Mesendoderm (in vitro differentiated cells): Measurements from ENCODE around the gene THRA.

Experiments
- DNase-seq: peaks from one replicate; pipeline ENCODE4 v3.0.0; 2013
- H2AK5ac ChIP-seq: 2 replicates; pipeline ENCODE4 v1.6.1; 2013; ENCODE audit warnings: low read length, inconsistent platforms
- H2BK120ac ChIP-seq: 2 replicates; pipeline ENCODE4 v1.6.1; 2013; ENCODE audit warnings: low read depth, mild to moderate bottlenecking, low read length, moderate library complexity, mixed read lengths
- H2BK15ac ChIP-seq: replicated peaks from 2 replicates; pipeline ENCODE4 v1.6.1; 2013; ENCODE audit warnings: low read depth, mild to moderate bottlenecking, moderate library complexity
- H2BK5ac ChIP-seq: 2 replicates; pipeline ENCODE4 v1.6.1; 2013; ENCODE audit warnings: low read length, inconsistent platforms
- H3K18ac ChIP-seq: 2 replicates; pipeline ENCODE4 v1.6.1; 2013; ENCODE audit warnings: mild to moderate bottlenecking, low read length, mixed read lengths
- H3K23ac ChIP-seq: one replicate; pipeline ENCODE4 v1.6.1; 2013; ENCODE audit warnings: low read length
- H3K27ac ChIP-seq: 2 replicates; pipeline ENCODE4 v1.5.1; 2013; ENCODE audit warnings: low read depth, mild to moderate bottlenecking, inconsistent platforms, low read length, moderate library complexity
- H3K27me3 ChIP-seq: 2 replicates; pipeline ENCODE4 v1.6.1; 2013; ENCODE audit warnings: low read length, control low read depth, mild to moderate bottlenecking, inconsistent platforms; ENCODE audit not compliant: insufficient read depth, poor library complexity
- H3K36me3 ChIP-seq: 2 replicates; pipeline ENCODE4 v1.6.1; 2013; ENCODE audit warnings: low read length, inconsistent platforms; ENCODE audit not compliant: control insufficient read depth, insufficient read depth
- H3K4ac ChIP-seq: one replicate; pipeline ENCODE4 v1.6.1; 2013; ENCODE audit warnings: low read depth, mild to moderate bottlenecking, low read length, moderate library complexity
- H3K4me1 ChIP-seq: 2 replicates; pipeline ENCODE4 v1.6.1; 2013; ENCODE audit warnings: low read depth, low read length, inconsistent platforms; ENCODE audit not compliant: control insufficient read depth
- H3K4me2 ChIP-seq: 2 replicates; pipeline ENCODE4 v1.6.1; 2013; ENCODE audit warnings: low read length
- H3K4me3 ChIP-seq: 2 replicates; pipeline ENCODE4 v1.5.1; 2013; ENCODE audit warnings: mild to moderate bottlenecking, low read length
- H3K56ac ChIP-seq: one replicate; pipeline ENCODE4 v1.6.1; 2013; ENCODE audit warnings: low read length
- H3K79me1 ChIP-seq: 2 replicates; pipeline ENCODE4 v1.6.1; 2013; ENCODE audit warnings: low read length, inconsistent platforms
- H3K79me2 ChIP-seq: 2 replicates; pipeline ENCODE4 v1.6.1; 2013; ENCODE audit warnings: mild to moderate bottlenecking, low read length; ENCODE audit not compliant: control insufficient read depth, insufficient read depth
- H3K9ac ChIP-seq: 2 replicates; pipeline ENCODE4 v1.6.1; 2013; ENCODE audit warnings: low read length, inconsistent platforms
- H4K5ac ChIP-seq: one replicate; pipeline ENCODE4 v1.6.1; 2013; ENCODE audit warnings: low read length
- H4K8ac ChIP-seq: one replicate; pipeline ENCODE4 v1.6.1; 2013; ENCODE audit warnings: low read depth, mild to moderate bottlenecking, control low read depth, low read length, moderate library complexity
- WGBS: extraction: QIAGEN DNeasy Blood & Tissue Kit; methylation state at CpG from one replicate; pipeline ENCODE4 v1.1.7; 2013; ENCODE audit warnings: low lambda C conversion rate, missing lambda C conversion rate; ENCODE audit not compliant: insufficient coverage; ENCODE audit errors: extremely low coverage; 5-methylcytosine and 5-hydroxymethylcytosine counted together

Gene THRA

DNA sequence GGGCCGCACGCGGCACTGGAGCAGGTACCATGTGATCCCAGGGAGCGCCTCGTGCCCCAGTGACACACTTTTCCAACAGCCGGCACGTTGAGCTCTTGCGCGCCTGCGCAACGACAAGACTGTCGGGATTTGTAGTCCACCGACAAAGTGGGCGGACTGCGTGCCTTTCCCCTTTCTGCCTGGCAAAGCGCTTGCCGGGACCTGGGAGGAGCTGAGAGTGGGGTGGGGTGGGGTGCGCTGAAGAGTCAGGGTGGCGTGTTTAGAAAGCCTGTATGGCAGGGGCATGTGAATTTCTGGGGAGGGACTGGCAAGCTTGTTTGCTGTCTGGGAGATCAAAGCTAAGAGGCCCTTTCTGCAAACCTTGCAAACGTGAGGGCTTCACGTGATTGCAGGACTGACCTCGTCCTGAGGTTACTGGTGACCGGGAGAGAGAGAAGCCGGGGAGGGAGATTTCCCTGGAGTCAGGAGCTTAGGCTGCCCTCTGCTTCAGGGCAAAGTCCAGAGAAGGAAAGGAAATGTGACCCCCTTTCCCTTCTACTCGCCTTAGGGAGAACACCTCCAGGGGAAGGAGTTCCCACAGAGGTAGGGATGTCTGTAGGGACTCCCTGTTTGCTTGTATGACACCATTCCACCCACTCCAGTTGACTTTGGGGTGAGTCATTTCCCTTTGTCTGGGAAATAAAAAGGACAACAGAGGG, 38.1 kb downstream of the THRA start:
- no peak overlapping the region for H3K23ac ChIP-seq
- no peak overlapping the region for H3K18ac ChIP-seq
- peak; percentile 99 for DNase-seq
- H3K4me2 ChIP-seq, result peak overlapping the region; percentile 84
- H2BK5ac ChIP-seq, result no peak overlapping the region
- no peak overlapping the region for H3K4ac ChIP-seq
- no peak overlapping the region for H2AK5ac ChIP-seq
- H3K4me3 ChIP-seq, result peak overlapping the region; percentile 25
- no peak overlapping the region for H2BK120ac ChIP-seq
- H4K5ac ChIP-seq, result no peak overlapping the region
- no peaks in the 10 kb centered on the region for H3K27me3 ChIP-seq
- H3K79me1 ChIP-seq, result no peaks in the 10 kb centered on the region
- no peaks in the 10 kb centered on the region for H3K36me3 ChIP-seq
- peak overlapping the region; percentile 66 for H3K9ac ChIP-seq
- WGBS, result no CpG with 5 or more reads among the region's 25 CpGs
- H3K79me2 ChIP-seq, result no peaks in the 10 kb centered on the region
- no peak overlapping the region for H4K8ac ChIP-seq
- H3K27ac ChIP-seq, result no peak overlapping the region
- H3K4me1 ChIP-seq, result peaks cover 14% of the 10 kb centered on the region
- no peak overlapping the region for H2BK15ac ChIP-seq
- H3K56ac ChIP-seq, result peak overlapping the region; percentile 83

- H3K9ac ChIP-seq, result no peak overlapping the region
- H3K4me3 ChIP-seq, result no peak overlapping the region
- no peaks in the 10 kb centered on the region for H3K79me2 ChIP-seq
- H3K4me1 ChIP-seq, result peaks cover 14% of the 10 kb centered on the region
- H3K36me3 ChIP-seq, result no peaks in the 10 kb centered on the region
- H3K27ac ChIP-seq, result no peak overlapping the region
- no peak overlapping the region for H3K23ac ChIP-seq
- H4K8ac ChIP-seq, result no peak overlapping the region
- no peak overlapping the region for H3K4me2 ChIP-seq
- H3K4ac ChIP-seq, result no peak overlapping the region
- no peak overlapping the region for H2BK5ac ChIP-seq
- H4K5ac ChIP-seq, result no peak overlapping the region
- H2AK5ac ChIP-seq, result no peak overlapping the region
- no peak overlapping the region for H3K18ac ChIP-seq
- H3K79me1 ChIP-seq, result no peaks in the 10 kb centered on the region
- no peak overlapping the region for H3K56ac ChIP-seq
- DNase-seq, result no peak
- no CpG with 5 or more reads among the region's 16 CpGs for WGBS
- no peaks in the 10 kb centered on the region for H3K27me3 ChIP-seq
- no peak overlapping the region for H2BK15ac ChIP-seq
- no peak overlapping the region for H2BK120ac ChIP-seq
Observed at GRCh38 chr17:40101367-40102210, 38.8 kb downstream of the THRA start.

DNA sequence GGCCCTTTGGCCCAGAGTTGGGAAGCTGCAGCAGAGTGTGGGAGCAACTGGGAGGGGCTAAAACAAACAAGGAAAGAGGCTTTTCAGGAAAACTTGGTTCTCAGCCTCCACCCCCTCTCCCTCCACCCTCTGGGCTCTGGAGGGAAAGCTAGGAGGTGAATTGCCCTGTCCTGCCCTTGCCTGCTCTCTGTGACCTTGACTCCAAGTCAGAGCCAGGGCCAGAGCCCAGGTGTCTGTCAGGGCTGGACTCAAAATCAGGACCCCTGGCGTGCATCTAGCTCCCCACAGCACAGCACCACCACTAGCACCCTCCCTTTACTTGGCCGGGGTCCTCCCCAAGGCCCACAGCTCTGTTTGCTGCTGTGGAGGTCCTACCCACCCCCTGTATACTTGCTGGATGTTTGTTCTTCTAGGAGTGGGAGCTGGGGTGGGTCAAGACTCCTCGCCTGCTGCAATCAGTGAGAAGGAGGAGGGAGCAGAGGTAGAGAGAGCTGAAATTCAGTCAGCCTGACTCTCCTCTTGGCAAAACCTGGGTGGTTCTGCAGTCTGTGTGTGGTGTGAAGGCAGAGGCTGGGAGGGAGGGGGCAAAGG, 40.4 kb downstream of the THRA start:
- Histone ChIP-seq H3K79me1 (no peaks in the 10 kb centered on the region), H3K23ac (no peak overlapping the region), H2BK15ac (no peak overlapping the region), H3K4me3 (no peak overlapping the region), H2AK5ac (no peak overlapping the region), H3K56ac (peak overlapping the region; percentile 4), H3K4me1 (peaks cover 18% of the 10 kb centered on the region), H3K4me2 (no peak overlapping the region), H3K18ac (no peak overlapping the region), H3K9ac (peak overlapping the region; percentile 1), H3K36me3 (no peaks in the 10 kb centered on the region), H4K8ac (no peak overlapping the region), H2BK5ac (no peak overlapping the region), H3K4ac (no peak overlapping the region), H4K5ac (no peak overlapping the region), H3K27ac (no peak overlapping the region), H3K27me3 (no peaks in the 10 kb centered on the region), H2BK120ac (no peak overlapping the region), H3K79me2 (no peaks in the 10 kb centered on the region)
- no peak for DNase-seq
- no CpG with 5 or more reads among the region's 3 CpGs for WGBS

DNA sequence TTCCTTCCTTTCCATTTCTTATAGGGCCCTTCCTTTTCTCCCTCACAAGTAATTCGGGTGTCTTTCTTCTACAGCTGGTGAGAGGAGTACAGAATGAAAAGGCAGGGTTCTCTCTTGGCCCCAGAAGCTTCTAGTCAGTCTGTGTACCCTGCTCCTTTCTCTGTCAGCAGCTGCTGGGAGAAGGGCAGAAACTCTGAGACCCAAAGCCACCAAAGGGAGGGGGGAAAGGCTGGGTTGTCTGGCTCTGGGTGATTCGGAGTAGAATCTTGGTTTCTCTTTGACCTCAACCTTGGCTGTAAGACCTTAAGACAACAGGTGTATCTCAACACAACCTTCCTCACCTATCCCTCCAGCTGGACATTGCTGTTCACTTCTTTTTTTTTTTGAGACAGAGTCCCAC, 40.9 kb downstream of the THRA start:
- no peak overlapping the region for H2BK15ac ChIP-seq
- H2BK120ac ChIP-seq, result no peak overlapping the region
- H3K36me3 ChIP-seq, result no peaks in the 10 kb centered on the region
- no peak overlapping the region for H3K4me2 ChIP-seq
- no peak overlapping the region for H3K27ac ChIP-seq
- no peaks in the 10 kb centered on the region for H3K79me2 ChIP-seq
- peak overlapping the region; percentile 1 for H3K9ac ChIP-seq
- no peaks in the 10 kb centered on the region for H3K27me3 ChIP-seq
- H3K4me1 ChIP-seq, result peaks cover 14% of the 10 kb centered on the region
- H3K56ac ChIP-seq, result peak overlapping the region; percentile 4
- H3K23ac ChIP-seq, result no peak overlapping the region
- H3K79me1 ChIP-seq, result no peaks in the 10 kb centered on the region
- no peak overlapping the region for H2BK5ac ChIP-seq
- no peak overlapping the region for H3K4ac ChIP-seq
- no peak overlapping the region for H4K8ac ChIP-seq
- H3K18ac ChIP-seq, result no peak overlapping the region
- no peak overlapping the region for H4K5ac ChIP-seq
- no peak overlapping the region for H3K4me3 ChIP-seq
- H2AK5ac ChIP-seq, result no peak overlapping the region
- no CpG with 5 or more reads among the region's 2 CpGs for WGBS
- no peak for DNase-seq

GRCh38 chr17:40104594-40105486, 42.1 kb downstream of the THRA start:
- peak overlapping the region; percentile 3 for H2AK5ac ChIP-seq
- H2BK15ac ChIP-seq, result no peak overlapping the region
- H3K56ac ChIP-seq, result peak overlapping the region; percentile 35
- H3K4me1 ChIP-seq, result peaks cover 9% of the 10 kb centered on the region
- no peak for DNase-seq
- no peak overlapping the region for H3K27ac ChIP-seq
- no peak overlapping the region for H3K4me3 ChIP-seq
- WGBS, result no CpG with 5 or more reads among the region's 3 CpGs
- no peak overlapping the region for H4K8ac ChIP-seq
- no peak overlapping the region for H3K4me2 ChIP-seq
- no peak overlapping the region for H3K23ac ChIP-seq
- no peak overlapping the region for H3K18ac ChIP-seq
- no peaks in the 10 kb centered on the region for H3K36me3 ChIP-seq
- no peak overlapping the region for H2BK120ac ChIP-seq
- no peak overlapping the region for H3K4ac ChIP-seq
- H4K5ac ChIP-seq, result no peak overlapping the region
- no peaks in the 10 kb centered on the region for H3K27me3 ChIP-seq
- H2BK5ac ChIP-seq, result no peak overlapping the region
- H3K79me1 ChIP-seq, result no peaks in the 10 kb centered on the region
- no peaks in the 10 kb centered on the region for H3K79me2 ChIP-seq
- no peak overlapping the region for H3K9ac ChIP-seq
